Skeletal muscle tissue (tissue), 4 donors: ENCODE measurements around the gene MICAL2. TPM values are rescaled to one million over a fixed set of nuclear protein-coding genes. Genes with fewer than 3 reads are reported as not detected.

ENCODE experiments used
- H3K27ac ChIP-seq: one replicate; pipeline ENCODE4 v1.7.0; 2013; ENCODE audit warnings: mild to moderate bottlenecking, low read depth, low read length, inconsistent platforms
- H3K27me3 ChIP-seq, 3 donors: one replicate each; pipeline ENCODE4 v1.7.0; 2013; ENCODE audit warnings: low read length in 3 of 3; ENCODE audit not compliant: control insufficient read depth in 3 of 3, insufficient read depth in 3 of 3
- H3K36me3 ChIP-seq, 3 donors: one replicate each; pipeline ENCODE4 v1.7.0; 2013; ENCODE audit warnings: low read length in 3 of 3; ENCODE audit not compliant: control insufficient read depth in 3 of 3, insufficient read depth in 3 of 3
- H3K4me1 ChIP-seq, 3 donors: one replicate each; pipeline ENCODE4 v1.7.0; 2013; ENCODE audit warnings: low read length in 3 of 3, mild to moderate bottlenecking in 3 of 3; ENCODE audit not compliant: control insufficient read depth in 3 of 3, insufficient read depth in 3 of 3
- H3K4me3 ChIP-seq, 3 donors: one replicate each; pipeline ENCODE4 v1.7.0; 2013; ENCODE audit warnings: low read length in 3 of 3
- H3K9ac ChIP-seq, 3 donors: one replicate each; pipeline ENCODE4 v1.7.0; 2013; ENCODE audit warnings: low read length in 3 of 3, mild to moderate bottlenecking in 3 of 3, moderate library complexity in 2 of 3, low read depth in 1 of 3
- H3K9me3 ChIP-seq, 3 donors: one replicate each; pipeline ENCODE4 v1.7.0; 2013; ENCODE audit warnings: low read length in 3 of 3; ENCODE audit not compliant: control insufficient read depth in 3 of 3
- total RNA-seq: library from RNA; depleted of rRNA; stranded (reverse); fragments of >200 nt; gene quantifications from one replicate; pipeline ENCODE4 v1.2.3, GENCODE V29; 2014
- donor health status: Osteomylitis.

Gene MICAL2
- total RNA-seq, 1 donor from 2014 or later, result 35.5 TPM

DNA sequence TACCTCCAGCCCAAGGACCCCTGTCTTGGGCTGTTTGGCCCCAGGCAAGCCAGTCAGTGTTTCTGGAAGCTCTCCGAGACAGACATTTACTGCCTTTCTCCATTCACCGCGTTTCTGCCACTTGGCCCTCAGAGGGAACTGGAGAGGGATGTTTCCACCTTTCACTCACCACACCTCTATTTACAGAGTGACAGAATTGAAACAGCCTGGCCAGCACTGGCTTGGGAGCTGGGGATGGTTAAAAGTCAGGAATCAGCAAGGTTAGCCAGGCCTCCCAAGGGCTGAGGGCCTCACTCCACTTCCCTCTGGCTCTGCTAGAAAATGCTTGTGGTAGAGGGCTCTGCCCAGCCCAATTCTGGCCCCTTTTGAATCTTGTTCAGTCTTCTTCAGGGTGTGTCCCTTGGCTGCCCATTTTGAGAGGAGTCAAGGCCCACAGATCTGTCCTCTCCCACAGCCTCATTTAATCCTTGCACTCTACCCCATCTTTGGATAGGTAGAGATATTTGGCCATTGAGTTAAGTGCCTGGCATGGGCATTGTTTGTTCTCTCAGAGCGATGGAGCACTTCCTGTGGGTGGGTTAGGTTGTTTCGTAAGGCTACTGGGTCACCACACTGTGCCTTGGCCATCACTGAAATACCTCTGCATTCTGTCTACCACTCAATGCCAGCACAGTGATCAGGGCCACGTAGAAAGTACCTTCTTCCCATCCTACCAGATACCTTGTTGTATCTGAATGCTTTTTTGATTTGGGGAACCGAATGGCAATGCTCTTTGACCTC lies 119.2 kb downstream of the MICAL2 start:
- Histone ChIP-seq H3K27me3 (no peaks in the 10 kb centered on the region), H3K4me1 (peaks cover 0 to 3% (median 0%) of the 10 kb centered on the region in 3 donors), H3K36me3 (peaks cover 10 to 29% (median 14%) of the 10 kb centered on the region in 3 donors), H3K9me3 (no peaks in the 10 kb centered on the region), H3K9ac (no peak overlapping the region), H3K4me3 (no peak overlapping the region), H3K27ac (no peak overlapping the region)

DNA sequence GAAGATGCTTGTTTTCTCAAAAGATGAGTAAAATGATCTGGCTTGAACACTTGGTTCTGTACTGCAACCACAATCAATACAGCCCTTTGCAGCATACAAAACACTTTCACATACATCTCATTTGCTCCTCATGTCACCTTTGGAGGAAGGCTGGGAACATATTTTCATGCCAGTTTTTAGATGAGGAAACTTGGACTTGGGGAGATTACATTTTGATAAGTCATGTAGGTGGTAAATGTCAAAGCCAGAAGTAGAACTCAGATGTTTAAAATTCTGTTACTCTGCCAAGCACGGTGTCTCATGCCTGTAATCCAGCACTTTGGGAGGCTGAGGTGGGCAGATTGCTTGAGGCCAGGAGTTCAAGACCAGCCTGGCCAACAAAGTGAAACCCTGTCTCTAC lies 121.8 kb downstream of the MICAL2 start:
- no peak overlapping the region for H3K9ac ChIP-seq
- H3K27ac ChIP-seq, result no peak overlapping the region
- no peaks in the 10 kb centered on the region for H3K9me3 ChIP-seq
- H3K4me1 ChIP-seq, result peaks cover 9 to 19% (median 15%) of the 10 kb centered on the region in 3 donors
- H3K27me3 ChIP-seq, result no peaks in the 10 kb centered on the region
- H3K4me3 ChIP-seq, result no peak overlapping the region
- H3K36me3 ChIP-seq, result peaks cover 5 to 19% (median 5%) of the 10 kb centered on the region in 3 donors

- Histone ChIP-seq H3K4me1 (peaks cover 9 to 19% (median 15%) of the 10 kb centered on the region in 3 donors), H3K9me3 (no peaks in the 10 kb centered on the region), H3K4me3 (no peak overlapping the region), H3K9ac (no peak overlapping the region), H3K27ac (no peak overlapping the region), H3K27me3 (no peaks in the 10 kb centered on the region), H3K36me3 (peaks cover 0 to 14% (median 5%) of the 10 kb centered on the region in 3 donors)
Observed at GRCh38 chr11:12232817-12233601, 122.6 kb downstream of the MICAL2 start.

DNA sequence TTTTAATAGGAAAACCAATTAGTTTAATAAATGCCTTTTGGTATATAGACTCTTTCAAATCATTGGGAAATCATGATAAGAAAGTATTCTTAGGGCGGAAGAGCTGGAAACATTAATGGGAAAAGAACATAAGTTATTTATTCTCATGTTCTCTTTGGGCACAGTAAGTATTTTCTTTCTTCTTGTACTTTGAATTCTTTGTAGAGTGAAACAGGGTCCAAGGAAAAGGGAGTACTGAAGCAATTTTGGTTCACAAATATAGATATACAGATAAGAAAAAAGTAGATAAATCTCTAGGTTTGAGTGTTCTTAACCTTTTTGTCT lies 123.2 kb downstream of the MICAL2 start:
- Histone ChIP-seq H3K27me3 (no peaks in the 10 kb centered on the region), H3K4me3 (no peak overlapping the region), H3K36me3 (peaks cover 0 to 14% (median 3%) of the 10 kb centered on the region in 3 donors), H3K27ac (no peak overlapping the region), H3K9ac (no peak overlapping the region), H3K4me1 (peaks cover 9 to 19% (median 15%) of the 10 kb centered on the region in 3 donors), H3K9me3 (no peaks in the 10 kb centered on the region)

- no peak overlapping the region for H3K4me3 ChIP-seq
- no peak overlapping the region for H3K27ac ChIP-seq
- H3K4me1 ChIP-seq, result peaks cover 9 to 19% (median 15%) of the 10 kb centered on the region in 3 donors
- H3K36me3 ChIP-seq, result peaks cover 0 to 14% (median 2%) of the 10 kb centered on the region in 3 donors
- no peaks in the 10 kb centered on the region for H3K27me3 ChIP-seq
- H3K9ac ChIP-seq, result no peak overlapping the region
- H3K9me3 ChIP-seq, result no peaks in the 10 kb centered on the region
Observed at GRCh38 chr11:12234221-12234620, 123.8 kb downstream of the MICAL2 start.

GRCh38 chr11:12235080-12235479 lies 124.7 kb downstream of the MICAL2 start:
- Histone ChIP-seq H3K4me1 (peaks cover 9 to 19% (median 15%) of the 10 kb centered on the region in 3 donors), H3K27me3 (no peaks in the 10 kb centered on the region), H3K36me3 (peaks cover 0 to 9% (median 2%) of the 10 kb centered on the region in 3 donors), H3K9ac (no peak overlapping the region), H3K4me3 (no peak overlapping the region), H3K9me3 (no peaks in the 10 kb centered on the region), H3K27ac (peak overlapping the region; percentile 75)

DNA sequence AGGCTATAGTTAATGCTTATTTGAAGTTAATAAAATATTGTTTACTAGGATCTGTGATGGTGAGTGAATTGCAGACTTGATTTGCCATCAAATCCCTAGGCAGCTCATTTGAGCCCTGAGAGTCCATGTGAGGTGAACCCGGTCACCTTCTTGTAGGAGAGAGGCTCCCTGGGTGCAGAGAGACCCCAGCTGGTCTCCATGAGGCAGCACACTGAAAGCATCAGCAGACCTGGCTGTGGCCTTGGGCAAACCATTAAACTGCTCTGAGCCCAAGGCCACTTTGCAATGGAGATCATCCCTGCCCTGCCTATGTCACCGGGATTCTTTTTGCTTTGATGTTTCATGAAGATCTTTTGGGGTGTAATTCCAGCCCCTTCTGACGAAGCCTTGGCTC lies 125.2 kb downstream of the MICAL2 start:
- Histone ChIP-seq H3K27ac (peak overlapping the region; percentile 75), H3K9me3 (no peaks in the 10 kb centered on the region), H3K4me1 (peaks cover 9 to 21% (median 19%) of the 10 kb centered on the region in 3 donors), H3K27me3 (no peaks in the 10 kb centered on the region), H3K4me3 (peak overlapping the region in 1 of 3 donors; percentile 23), H3K36me3 (peaks cover 0 to 5% (median 0%) of the 10 kb centered on the region in 3 donors), H3K9ac (peak overlapping the region in 2 of 3 donors; percentile 18 to 60)

DNA sequence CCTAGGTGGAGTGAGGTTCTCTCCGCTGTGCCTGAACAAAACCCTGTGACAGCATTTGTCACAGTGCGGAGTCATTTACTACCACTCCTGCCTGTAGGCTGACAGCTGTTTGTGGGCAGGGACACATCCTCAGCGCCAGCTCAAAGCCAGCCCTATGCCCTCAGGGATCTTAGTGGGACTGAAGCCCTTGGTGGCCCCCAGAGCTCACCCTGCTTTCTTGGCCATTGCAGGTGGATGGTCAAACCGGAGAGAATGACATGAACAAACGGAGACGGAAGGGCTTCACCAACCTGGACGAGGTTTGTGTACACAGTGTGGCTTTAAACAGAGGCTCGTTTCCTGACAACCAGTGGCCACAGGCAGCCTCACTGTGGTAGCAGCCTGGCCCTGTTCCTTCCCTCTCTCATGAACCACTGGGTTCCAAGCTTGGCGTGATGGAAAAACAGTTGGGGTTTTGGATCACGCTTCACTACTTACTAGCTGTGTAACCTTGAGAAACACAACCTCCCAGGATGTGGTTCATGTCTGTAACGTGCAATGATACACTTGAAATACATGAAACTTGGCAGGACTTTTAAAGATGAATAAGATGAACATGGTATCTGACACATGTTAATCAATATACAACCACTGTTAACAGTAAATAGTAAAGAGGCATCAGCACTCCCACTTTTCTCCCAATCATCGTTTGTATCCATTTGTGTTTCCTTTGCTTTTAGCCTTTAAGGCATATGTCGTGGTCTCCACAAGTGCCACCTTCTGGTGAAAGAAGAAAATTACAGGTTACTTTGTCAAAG lies 125.8 kb downstream of the MICAL2 start:
- H3K27ac ChIP-seq, result peak overlapping the region; percentile 75
- peak overlapping the region in 2 of 3 donors; percentile 18 to 60 for H3K9ac ChIP-seq
- peaks cover 0 to under 1% (median 0%) of the 10 kb centered on the region in 3 donors for H3K36me3 ChIP-seq
- H3K27me3 ChIP-seq, result no peaks in the 10 kb centered on the region
- H3K4me3 ChIP-seq, result peak overlapping the region in 2 of 3 donors; percentile 23 to 31
- peaks cover 9 to 27% (median 20%) of the 10 kb centered on the region in 3 donors for H3K4me1 ChIP-seq
- no peaks in the 10 kb centered on the region for H3K9me3 ChIP-seq

GRCh38 chr11:12236744-12237101 lies 126.3 kb downstream of the MICAL2 start:
- Histone ChIP-seq H3K4me3 (no peak overlapping the region), H3K27me3 (no peaks in the 10 kb centered on the region), H3K36me3 (no peaks in the 10 kb centered on the region), H3K9ac (no peak overlapping the region), H3K9me3 (no peaks in the 10 kb centered on the region), H3K27ac (peak overlapping the region; percentile 75), H3K4me1 (peaks cover 9 to 30% (median 20%) of the 10 kb centered on the region in 3 donors)
